Smooth muscle cell (in vitro differentiated cells): Measurements from ENCODE around the gene RNF213. TPM values are rescaled to one million over a fixed set of nuclear protein-coding genes. Genes with fewer than 3 reads are reported as not detected.

ENCODE experiments used
- DNase-seq: peaks from one replicate; lab custom pipeline; 2025; ENCODE audit not compliant: unreplicated experiment; lab: John Stamatoyannopoulos, UW
- H2AFZ ChIP-seq: fragments of 200-600 bp; sonication (generic); 2 replicates; pipeline ENCODE4 v1.6.0; 2016; ENCODE audit warnings: antibody characterized with exemption, low read depth, mild to moderate bottlenecking
- H3F3A ChIP-seq: fragments of 200-600 bp; sonication (generic); 2 replicates; pipeline ENCODE4 v1.6.0; 2017; ENCODE audit warnings: antibody characterized with exemption, low read depth
- H3K27ac ChIP-seq: fragments of 200-600 bp; sonication (generic); 2 replicates; pipeline ENCODE4 v1.5.1; 2016; ENCODE audit warnings: low read depth, mild to moderate bottlenecking
- H3K27me3 ChIP-seq: fragments of 200-600 bp; sonication (generic); 2 replicates; pipeline ENCODE4 v1.6.1; 2016; ENCODE audit warnings: low read depth, mild to moderate bottlenecking
- H3K36me3 ChIP-seq: fragments of 200-600 bp; sonication (generic); 2 replicates; pipeline ENCODE4 v1.5.1; 2016; ENCODE audit warnings: low read depth
- H3K4me1 ChIP-seq: fragments of 200-600 bp; sonication (generic); 2 replicates; pipeline ENCODE4 v1.5.1; 2016; ENCODE audit warnings: low read depth
- H3K4me2 ChIP-seq: fragments of 200-600 bp; sonication (generic); 2 replicates; pipeline ENCODE4 v1.6.0; 2016; ENCODE audit warnings: mild to moderate bottlenecking
- H3K4me3 ChIP-seq: fragments of 200-600 bp; sonication (generic); 2 replicates; pipeline ENCODE4 v1.5.1; 2016; ENCODE audit warnings: mild to moderate bottlenecking
- H3K79me2 ChIP-seq: fragments of 200-600 bp; sonication (generic); 2 replicates; pipeline ENCODE4 v1.6.0; 2016; ENCODE audit warnings: low read depth, mild to moderate bottlenecking
- H3K9ac ChIP-seq: fragments of 200-600 bp; sonication (generic); 2 replicates; pipeline ENCODE4 v1.6.0; 2016; ENCODE audit warnings: low read depth
- H3K9me3 ChIP-seq: fragments of 200-600 bp; sonication (generic); replicated peaks from 2 replicates; pipeline ENCODE4 v1.5.1; 2016; ENCODE audit warnings: low read depth
- H4K20me1 ChIP-seq: fragments of 200-600 bp; sonication (generic); 2 replicates; pipeline ENCODE4 v1.6.0; 2016; ENCODE audit warnings: low read depth
- WGBS: methylation state at CpG from one replicate; pipeline ENCODE4 v1.1.7; 2016; ENCODE audit warnings: low lambda C conversion rate; 5-methylcytosine and 5-hydroxymethylcytosine counted together
- polyA plus RNA-seq: library from polyadenylated mRNA; unstranded; fragments of >200 nt; fragmentation: Nextera tagmentation; extraction: Ambion mirVana; gene quantifications from 2 replicates; pipeline ENCODE4 v1.2.1, GENCODE V29; 2016
- total RNA-seq: library from RNA; depleted of rRNA; stranded (reverse); fragments of >200 nt; gene quantifications from 2 replicates; pipeline ENCODE4 v1.2.3, GENCODE V29; 2014
- TF ChIP-seq, protein P1 (sequence below): fragments of 200-600 bp; sonication (generic); IDR thresholded peaks from 2 replicates; pipeline ENCODE4 v1.5.1; 2017; ENCODE audit warnings: borderline replicate concordance, mild to moderate bottlenecking, antibody characterized with exemption; ENCODE audit not compliant: insufficient read depth, poor library complexity, severe bottlenecking

Gene RNF213
- total and polyA plus RNA-seq, 2 experiments from 2014 or later = 12.8 to 43.0 TPM

GRCh38 chr17:80430446-80431245 is 170.0 kb downstream of the RNF213 start:
- H3K27ac ChIP-seq = no peak overlapping the region
- no peaks in the 10 kb centered on the region for H3K79me2 ChIP-seq
- H3K4me3 ChIP-seq = no peak overlapping the region
- H3K27me3 ChIP-seq = no peaks in the 10 kb centered on the region
- H3K4me1 ChIP-seq = no peaks in the 10 kb centered on the region
- H3K36me3 ChIP-seq = no peaks in the 10 kb centered on the region
- TF ChIP-seq, protein P1, sequence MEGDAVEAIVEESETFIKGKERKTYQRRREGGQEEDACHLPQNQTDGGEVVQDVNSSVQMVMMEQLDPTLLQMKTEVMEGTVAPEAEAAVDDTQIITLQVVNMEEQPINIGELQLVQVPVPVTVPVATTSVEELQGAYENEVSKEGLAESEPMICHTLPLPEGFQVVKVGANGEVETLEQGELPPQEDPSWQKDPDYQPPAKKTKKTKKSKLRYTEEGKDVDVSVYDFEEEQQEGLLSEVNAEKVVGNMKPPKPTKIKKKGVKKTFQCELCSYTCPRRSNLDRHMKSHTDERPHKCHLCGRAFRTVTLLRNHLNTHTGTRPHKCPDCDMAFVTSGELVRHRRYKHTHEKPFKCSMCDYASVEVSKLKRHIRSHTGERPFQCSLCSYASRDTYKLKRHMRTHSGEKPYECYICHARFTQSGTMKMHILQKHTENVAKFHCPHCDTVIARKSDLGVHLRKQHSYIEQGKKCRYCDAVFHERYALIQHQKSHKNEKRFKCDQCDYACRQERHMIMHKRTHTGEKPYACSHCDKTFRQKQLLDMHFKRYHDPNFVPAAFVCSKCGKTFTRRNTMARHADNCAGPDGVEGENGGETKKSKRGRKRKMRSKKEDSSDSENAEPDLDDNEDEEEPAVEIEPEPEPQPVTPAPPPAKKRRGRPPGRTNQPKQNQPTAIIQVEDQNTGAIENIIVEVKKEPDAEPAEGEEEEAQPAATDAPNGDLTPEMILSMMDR = no peak
- no peaks in the 10 kb centered on the region for H3K9me3 ChIP-seq
- no peak for DNase-seq
- H3K9ac ChIP-seq = no peak overlapping the region
- no peak overlapping the region for H2AFZ ChIP-seq
- H3K4me2 ChIP-seq = no peak overlapping the region
- peaks cover 3% of the 10 kb centered on the region for H4K20me1 ChIP-seq
- H3F3A ChIP-seq = no peaks in the 10 kb centered on the region
- 86% methylated on average over 15 of the region's 15 CpGs for WGBS

- no peaks in the 10 kb centered on the region for H3K27me3 ChIP-seq
- peaks cover 3% of the 10 kb centered on the region for H4K20me1 ChIP-seq
- H3K9ac ChIP-seq = no peak overlapping the region
- no peak for DNase-seq
- 92% methylated on average over 29 of the region's 29 CpGs for WGBS
- no peaks in the 10 kb centered on the region for H3K4me1 ChIP-seq
- no peaks in the 10 kb centered on the region for H3K9me3 ChIP-seq
- TF ChIP-seq, protein P1 = no peak
- H3K27ac ChIP-seq = no peak overlapping the region
- H3K36me3 ChIP-seq = no peaks in the 10 kb centered on the region
- H3K79me2 ChIP-seq = no peaks in the 10 kb centered on the region
- H3K4me2 ChIP-seq = no peak overlapping the region
- H3K4me3 ChIP-seq = no peak overlapping the region
- H2AFZ ChIP-seq = no peak overlapping the region
- no peaks in the 10 kb centered on the region for H3F3A ChIP-seq
Observed at GRCh38 chr17:80431246-80432195, 170.9 kb downstream of the RNF213 start.

DNA sequence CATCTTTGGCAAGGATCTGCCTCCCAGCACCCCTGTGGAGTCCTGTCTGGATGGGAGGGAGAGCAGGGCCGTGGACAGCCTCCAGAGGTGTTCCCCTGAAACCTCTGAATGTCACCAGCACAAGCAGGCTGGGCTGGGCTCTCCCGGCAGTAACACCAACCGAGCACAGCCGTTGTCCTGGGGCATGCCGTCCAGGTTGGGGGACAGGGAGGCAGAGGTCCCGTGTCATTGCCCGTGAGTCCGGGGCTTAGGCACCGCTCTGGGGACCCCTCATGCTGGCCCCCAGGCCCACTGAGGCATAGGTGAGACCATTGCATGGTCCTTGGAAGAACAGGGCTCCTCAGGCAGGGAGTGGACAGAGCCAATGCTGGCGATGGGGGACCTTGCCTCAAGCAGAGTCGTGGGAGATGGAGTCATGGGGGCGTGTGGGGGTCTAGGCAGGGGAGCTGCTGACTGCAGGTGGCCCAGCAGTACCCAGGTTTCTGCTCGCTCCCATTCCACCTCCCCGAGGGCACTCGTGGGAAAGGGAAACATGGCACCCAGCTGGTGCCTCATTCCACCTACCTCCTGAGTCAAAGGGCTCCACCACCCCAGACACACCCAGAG is 171.8 kb downstream of the RNF213 start:
- Histone ChIP-seq H3K9me3 (no peaks in the 10 kb centered on the region), H3K4me2 (no peak overlapping the region), H3K4me3 (no peak overlapping the region), H3K4me1 (no peaks in the 10 kb centered on the region), H4K20me1 (peaks cover 7% of the 10 kb centered on the region), H2AFZ (no peak overlapping the region), H3F3A (no peaks in the 10 kb centered on the region), H3K79me2 (no peaks in the 10 kb centered on the region), H3K9ac (no peak overlapping the region), H3K36me3 (no peaks in the 10 kb centered on the region), H3K27me3 (no peaks in the 10 kb centered on the region), H3K27ac (no peak overlapping the region)
- TF ChIP-seq, protein P1 = no peak
- DNase-seq = no peak
- WGBS = 81% methylated on average over 15 of the region's 15 CpGs
